ENCODE results near the gene TMSB4X. TPM values are rescaled to one million over a fixed set of nuclear protein-coding genes. Genes with fewer than 3 reads are reported as not detected.

The TMSB4X gene
- polyA plus RNA-seq, 1 experiment: 6,551 TPM

GRCh38 chrX:12949927-12950656 lies 24.8 kb upstream of the TMSB4X start:
- ChIA-PET POLR2A (interaction anchor here (3.4 kb wide), 1 partner anchor 25 kb away, joined by 20 read pairs; the partner anchor contains the start of gene TMSB4X), CTCF (no interaction called here)

DNA sequence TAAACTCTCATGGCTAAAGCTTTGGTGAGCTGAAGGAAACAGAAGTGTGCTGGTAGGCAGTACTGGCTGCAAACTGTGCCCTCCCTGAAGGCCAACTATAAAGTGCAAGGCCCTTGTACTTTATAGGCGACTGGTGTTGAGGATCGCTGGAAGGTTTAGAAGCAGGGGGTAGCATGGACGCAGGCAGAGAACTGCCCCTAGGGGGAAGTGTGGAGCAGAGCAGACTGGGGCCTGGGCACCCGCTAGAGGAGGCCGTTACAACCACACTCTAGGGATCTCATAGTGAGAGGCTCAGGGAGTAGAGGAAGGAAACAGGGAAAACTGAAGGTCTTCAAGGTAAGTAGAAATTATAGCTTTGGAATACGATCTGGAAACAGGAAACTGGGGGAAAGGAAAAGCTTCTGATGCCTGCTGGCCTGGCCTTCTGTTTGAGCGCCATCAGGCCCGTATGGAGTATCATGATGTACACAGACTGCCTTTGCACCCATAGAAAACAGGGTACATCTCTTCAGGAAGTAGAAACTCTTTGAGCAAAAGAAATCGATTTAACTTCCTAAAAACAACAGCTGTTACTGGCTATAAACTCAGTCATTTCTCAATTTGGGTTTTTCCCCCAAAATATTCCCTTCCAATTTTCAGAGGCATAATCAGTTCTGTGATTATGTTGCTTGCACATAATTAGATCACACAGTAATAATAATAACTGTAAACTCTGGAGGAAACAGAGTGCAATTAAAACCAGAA lies 23.9 kb upstream of the TMSB4X start:
- no peak overlapping the region for H3K4me3 ChIP-seq (ENCODE audit: low read depth, low read length)
- no peak for TF ChIP-seq CTCF (IDR thresholded peaks at IDR 0.05; ENCODE audit: low read depth, low read length)
- POLR2A ChIA-PET: interaction anchor here (3.4 kb wide), 1 partner anchor 24 kb away, joined by 20 read pairs; the partner anchor contains the start of gene TMSB4X
- H3K27ac ChIP-seq (ENCODE audit: low read depth, low read length): no peak overlapping the region
- no peaks in the 10 kb centered on the region for H3K27me3 ChIP-seq (ENCODE audit: control insufficient read depth, insufficient read depth, low read length)
- CTCF ChIA-PET: no interaction called here
- DNase-seq (ENCODE audit: low read depth, low spot score): no peak
- H3K9me3 ChIP-seq (ENCODE audit: control insufficient read depth, insufficient read depth, low read length): no peaks in the 10 kb centered on the region

More at GRCh38 chrX:12949927-12950656, 24.8 kb upstream of the TMSB4X start:
- H3K27ac ChIP-seq (ENCODE audit: low read depth, low read length): peak overlapping the region; percentile 86
- no peak overlapping the region for H3K4me3 ChIP-seq (ENCODE audit: low read depth, low read length)
- H3K9me3 ChIP-seq (ENCODE audit: control insufficient read depth, insufficient read depth, low read length): no peaks in the 10 kb centered on the region
- peak; percentile 72 for DNase-seq (ENCODE audit: low read depth, low spot score)
- H3K27me3 ChIP-seq (ENCODE audit: control insufficient read depth, insufficient read depth, low read length): no peaks in the 10 kb centered on the region
- no peak for TF ChIP-seq CTCF (IDR thresholded peaks at IDR 0.05; ENCODE audit: low read depth, low read length)

GRCh38 chrX:12951595-12951975 lies 23.3 kb upstream of the TMSB4X start:
- CTCF ChIA-PET: no interaction called here
- TF ChIP-seq CTCF (IDR thresholded peaks at IDR 0.05; ENCODE audit: low read depth, low read length): no peak
- POLR2A ChIA-PET: interaction anchor here (3.4 kb wide), 1 partner anchor 24 kb away, joined by 20 read pairs; the partner anchor contains the start of gene TMSB4X
- Histone ChIP-seq H3K27ac (ENCODE audit: low read depth, low read length) (no peak overlapping the region), H3K27me3 (ENCODE audit: control insufficient read depth, insufficient read depth, low read length) (no peaks in the 10 kb centered on the region), H3K4me3 (ENCODE audit: low read depth, low read length) (no peak overlapping the region), H3K9me3 (ENCODE audit: control insufficient read depth, insufficient read depth, low read length) (no peaks in the 10 kb centered on the region)
- DNase-seq (ENCODE audit: low read depth, low spot score): no peak

DNA sequence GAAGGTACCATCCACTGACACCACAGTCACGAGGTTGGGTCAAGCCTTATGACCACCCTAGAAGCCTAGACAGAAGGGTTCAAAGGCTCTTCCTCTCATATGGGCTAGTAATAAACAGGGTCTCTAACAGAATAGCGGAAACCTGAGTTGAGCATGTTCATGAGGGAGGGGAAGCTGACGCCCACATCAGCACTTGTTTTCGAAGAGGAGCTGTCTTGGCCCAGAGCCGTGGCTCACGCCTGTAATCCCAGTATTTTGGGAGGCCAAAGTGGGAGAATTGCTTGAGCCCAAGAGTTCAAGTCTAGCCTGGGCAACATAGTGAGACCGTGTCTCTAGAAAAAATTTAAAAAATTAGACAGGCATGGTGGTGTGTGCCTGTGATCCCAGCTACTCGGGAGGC lies 21.5 kb upstream of the TMSB4X start:
- CTCF ChIA-PET: no interaction called here
- POLR2A ChIA-PET: no interaction called here
- no peak for TF ChIP-seq CTCF (IDR thresholded peaks at IDR 0.05; ENCODE audit: low read depth, low read length)

GRCh38 chrX:12954376-12954775 lies 20.5 kb upstream of the TMSB4X start:
- no peak for TF ChIP-seq CTCF (IDR thresholded peaks at IDR 0.05; ENCODE audit: low read depth, low read length)
- no peak for DNase-seq (ENCODE audit: low read depth, low spot score)
- POLR2A ChIA-PET: interaction anchor here (0.6 kb wide), 1 partner anchor 64 kb away, joined by 3 read pairs; no protein-coding TSS in a partner anchor
- Histone ChIP-seq H3K27ac (ENCODE audit: low read depth, low read length) (no peak overlapping the region), H3K27me3 (ENCODE audit: control insufficient read depth, insufficient read depth, low read length) (no peaks in the 10 kb centered on the region), H3K4me3 (ENCODE audit: low read depth, low read length) (no peak overlapping the region), H3K9me3 (ENCODE audit: control insufficient read depth, insufficient read depth, low read length) (no peaks in the 10 kb centered on the region)
- CTCF ChIA-PET: interaction anchor here (4.0 kb wide), 1 partner anchor 8 kb away, joined by 31 read pairs; no protein-coding TSS in a partner anchor

More for the DNA sequence above, 21.5 kb upstream of the TMSB4X start:
- Histone ChIP-seq H3K4me3 (ENCODE audit: low read depth, low read length) (no peak overlapping the region), H3K9me3 (ENCODE audit: control insufficient read depth, insufficient read depth, low read length) (no peaks in the 10 kb centered on the region), H3K27ac (ENCODE audit: low read depth, low read length) (no peak overlapping the region), H3K27me3 (ENCODE audit: control insufficient read depth, insufficient read depth, low read length) (no peaks in the 10 kb centered on the region)
- DNase-seq (ENCODE audit: low read depth, low spot score): no peak

Data from AG04450 (cell line).